ENCODE measurements around the gene RLBP1. TPM values are rescaled to one million over a fixed set of nuclear protein-coding genes. Genes with fewer than 3 reads are reported as not detected.

The RLBP1 gene
- total RNA-seq, 2 donors from 2014 or later, result not detected

GRCh38 chr15:89184886-89185526 is 36.4 kb downstream of the RLBP1 start:
- intact Hi-C loops (cut with DNase I), result no loop called here

GRCh38 chr15:89184357-89184756 is 37.0 kb downstream of the RLBP1 start:
- intact Hi-C loops (cut with DNase I), result no loop called here
- DNase-seq (ENCODE audit: low spot score), result no peak

More at GRCh38 chr15:89184886-89185526, 36.4 kb downstream of the RLBP1 start:
- DNase-seq (ENCODE audit: low spot score), result no peak

GRCh38 chr15:89179966-89180875 is 41.2 kb downstream of the RLBP1 start:
- no peak for DNase-seq (ENCODE audit: low spot score)
- intact Hi-C loops (cut with DNase I), result loop anchor here (5.0 kb wide), 2 partner anchors 123 to 273 kb away; no protein-coding TSS in a partner anchor

- no peak for DNase-seq (ENCODE audit: low spot score)
- intact Hi-C loops (cut with DNase I), result loop anchor here (5.0 kb wide), 2 partner anchors 121 to 271 kb away; no protein-coding TSS in a partner anchor
These were observed 42.9 kb downstream of the RLBP1 start for GRCh38 chr15:89178307-89178977.

GRCh38 chr15:89177633-89178306 is 43.6 kb downstream of the RLBP1 start:
- DNase-seq (ENCODE audit: low spot score), result no peak
- intact Hi-C loops (cut with DNase I), result loop anchor here (2.0 to 5.0 kb wide), 3 partner anchors 120 to 270 kb away; no protein-coding TSS in a partner anchor

- intact Hi-C loops (cut with DNase I), result loop anchor here (2.0 to 5.0 kb wide), 3 partner anchors 120 to 270 kb away; no protein-coding TSS in a partner anchor
- no peak for DNase-seq (ENCODE audit: low spot score)
These were observed 44.3 kb downstream of the RLBP1 start for GRCh38 chr15:89177116-89177515.

GRCh38 chr15:89175617-89176191 is 45.7 kb downstream of the RLBP1 start:
- intact Hi-C loops (cut with DNase I), result loop anchor here (2.0 to 5.0 kb wide), 3 partner anchors 118 to 268 kb away; no protein-coding TSS in a partner anchor
- no peak for DNase-seq (ENCODE audit: low spot score)

GRCh38 chr15:89174476-89174875 is 46.9 kb downstream of the RLBP1 start:
- intact Hi-C loops (cut with DNase I), result no loop called here
- no peak for DNase-seq (ENCODE audit: low spot score)

GRCh38 chr15:89172921-89173320 is 48.5 kb downstream of the RLBP1 start:
- intact Hi-C loops (cut with DNase I), result no loop called here

GRCh38 chr15:89171136-89172072 is 50.0 kb downstream of the RLBP1 start:
- intact Hi-C loops (cut with DNase I), result no loop called here
- DNase-seq (ENCODE audit: low spot score), result no peak

More at GRCh38 chr15:89172921-89173320, 48.5 kb downstream of the RLBP1 start:
- DNase-seq (ENCODE audit: low spot score), result no peak

- no peak for DNase-seq (ENCODE audit: low spot score)
- intact Hi-C loops (cut with DNase I), result no loop called here
These were observed 51.0 kb downstream of the RLBP1 start for GRCh38 chr15:89170364-89170763.

- intact Hi-C loops (cut with DNase I), result no loop called here
- no peak for DNase-seq (ENCODE audit: low spot score)
These were observed 53.0 kb downstream of the RLBP1 start for GRCh38 chr15:89168316-89168833.

GRCh38 chr15:89167267-89168176 is 53.9 kb downstream of the RLBP1 start:
- intact Hi-C loops (cut with DNase I), result no loop called here
- no peak for DNase-seq (ENCODE audit: low spot score)

GRCh38 chr15:89165677-89166076 is 55.7 kb downstream of the RLBP1 start:
- intact Hi-C loops (cut with DNase I), result no loop called here
- DNase-seq (ENCODE audit: low spot score), result no peak

GRCh38 chr15:89164712-89165211 is 56.6 kb downstream of the RLBP1 start:
- intact Hi-C loops (cut with DNase I), result no loop called here
- no peak for DNase-seq (ENCODE audit: low spot score)

Data from posterior vena cava (tissue), 2 donors.